ENCODE data around the gene HTR7. TPM values are rescaled to one million over a fixed set of nuclear protein-coding genes. Genes with fewer than 3 reads are reported as not detected.

The HTR7 gene
- total and polyA plus RNA-seq, 2 of the 8 experiments (the other 6 are each of a cell fraction or from before 2014, with no cell fraction given): 22.9 to 24.6 TPM

GRCh38 chr10:90779548-90779947, 78.3 kb downstream of the HTR7 start:
- Histone ChIP-seq H4K20me1 (replicated peaks in 1 of 2; ENCODE audit: control insufficient read depth in 1 of 2, insufficient read depth in 2 of 2, low read length in 2 of 2) (no peaks in the 10 kb centered on the region), H2BK20ac (ENCODE audit: low read length) (no peak overlapping the region), H3K23ac (ENCODE audit: insufficient read length) (no peak overlapping the region), H3K23me2 (ENCODE audit: low read depth, low read length) (no peaks in the 10 kb centered on the region), H3K4ac (replicated peaks; ENCODE audit: insufficient read length, low read depth, low read length) (no peak overlapping the region), H4K5ac (ENCODE audit: insufficient read length, low read depth, low read length) (no peak overlapping the region), H3K79me2 (ENCODE audit: control insufficient read depth in 1 of 2, insufficient read depth in 2 of 2, low read length in 2 of 2) (peaks cover 0 to 73% of the 10 kb centered on the region in 2 experiments; a peak in 2 of 4 replicates), H3K56ac (replicated peaks; ENCODE audit: insufficient read length, low read depth, low read length) (no peak overlapping the region), H4K8ac (ENCODE audit: extremely low read depth, insufficient read depth, low read length) (no peak overlapping the region), H2BK120ac (replicated peaks; ENCODE audit: low read depth, low read length) (no peak overlapping the region), H2AK5ac (ENCODE audit: low read depth, low read length) (no peak overlapping the region), H2BK5ac (ENCODE audit: low read depth, low read length) (no peak overlapping the region), H3K79me1 (ENCODE audit: low read depth, low read length) (no peaks in the 10 kb centered on the region), H3K4me3 (ENCODE audit: extremely low read depth in 1 of 4, insufficient read depth in 2 of 4, low read depth in 3 of 4, low read length in 4 of 4) (no peak overlapping the region), H4K91ac (replicated peaks; ENCODE audit: insufficient read length, low read length) (no peak overlapping the region), H2BK12ac (ENCODE audit: low read depth, low read length) (0 out of 2 replicates have a peak overlapping the region, but pooled peaks have one; percentile 13), H3K9ac (replicated peaks in 1 of 4; ENCODE audit: extremely low read depth in 1 of 4, low read depth in 3 of 4, low read length in 3 of 4) (no peak overlapping the region), H3K9me3 (ENCODE audit: insufficient read depth in 2 of 2, low read depth in 1 of 2, low read length in 1 of 2) (no peaks in the 10 kb centered on the region), H3K4me1 (replicated peaks in 1 of 4; ENCODE audit: control insufficient read depth in 3 of 4, insufficient read depth in 4 of 4, low read length in 3 of 4) (peaks cover 0 to 10% (median 3%) of the 10 kb centered on the region in 4 experiments; a peak in 4 of 7 replicates), H3K4me2 (ENCODE audit: insufficient read depth in 1 of 2, low read depth in 2 of 2, low read length in 2 of 2) (no peak overlapping the region), H3K14ac (ENCODE audit: insufficient read length) (no peak overlapping the region), H3K18ac (ENCODE audit: extremely low read depth, low read length) (no peak overlapping the region), H3K27ac (ENCODE audit: low read depth, low read length) (no peak overlapping the region), H2AFZ (ENCODE audit: low read length) (no peak overlapping the region), H3K27me3 (replicated peaks in 1 of 4; ENCODE audit: control insufficient read depth in 3 of 4, extremely low read depth in 1 of 4, insufficient read depth in 3 of 4, low read length in 3 of 4) (no peaks in the 10 kb centered on the region), H3K36me3 (ENCODE audit: control insufficient read depth in 2 of 4, insufficient read depth in 4 of 4, low read length in 3 of 4) (no peaks in the 10 kb centered on the region), H2BK15ac (ENCODE audit: low read length) (peak overlapping the region; percentile 46; the same call in 1 of the 2 replicates)
- WGBS, 2 experiments (ENCODE audit: extremely low coverage in 1 of 2, insufficient coverage in 1 of 2, insufficient read length in 1 of 2, insufficient replicate concordance in 2 of 2, low coverage in 1 of 2, low lambda C conversion rate in 2 of 2, missing lambda C conversion rate in 1 of 2): 71% methylated on average over 3 of the region's 3 CpGs; no CpG with 5 or more reads in 1 of the 2 experiments
- ChIA-PET CTCF (ENCODE audit: partially characterized antibody) (interaction anchor here (0.6 to 5.7 kb wide), 15 partner anchors 8 to 84 kb away, joined by 3 to 48 read pairs (median 4); no protein-coding TSS in a partner anchor), POLR2A (ENCODE audit: partially characterized antibody) (no interaction called here)
- peak; percentile 94 for FAIRE-seq
- no peak for DNase-seq (ENCODE audit: low read depth in 1 of 2, low spot score in 2 of 2)
- TF ChIP-seq CREB1 (IDR thresholded peaks at IDR 0.05): no peak
- TF ChIP-seq CEBPB (IDR thresholded peaks at IDR 0.05; ENCODE audit: low read depth, low read length): peak; percentile 70; the same call in 1 of the 2 replicates
- TF ChIP-seq RAD21 (IDR thresholded peaks at IDR 0.05 in 1 of 2, conservative IDR thresholded peaks at IDR 0.05 in 1 of 2; ENCODE audit: low read depth in 2 of 2, low read length in 2 of 2): peak; percentile 44 to 62
- no peak for TF ChIP-seq RXRA (IDR thresholded peaks at IDR 0.05; ENCODE audit: insufficient read depth, low read depth, low read length)
- TF ChIP-seq BCL11A (IDR thresholded peaks at IDR 0.05; ENCODE audit: low read depth in 2 of 2, low read length in 2 of 2): no peak
- TF ChIP-seq CTCF (IDR thresholded peaks at IDR 0.05; ENCODE audit: control extremely low read depth in 1 of 3, insufficient read depth in 1 of 3, low read depth in 1 of 3, low read length in 3 of 3): peak in 2 of 3 experiments; percentile 50 to 77; a peak in 3 of 4 replicates
- TF ChIP-seq POU5F1 (IDR thresholded peaks at IDR 0.05; ENCODE audit: low read depth, low read length): no peak
- no peak for TF ChIP-seq KDM4A (IDR thresholded peaks at IDR 0.05; ENCODE audit: low read depth, low read length, severe bottlenecking)
- TF ChIP-seq YY1 (IDR thresholded peaks at IDR 0.05; ENCODE audit: low read depth, low read length): no peak
- no peak for TF ChIP-seq EZH2 (IDR thresholded peaks at IDR 0.05; ENCODE audit: low read depth, low read length, severe bottlenecking)
- TF ChIP-seq ASH2L (IDR thresholded peaks at IDR 0.05; ENCODE audit: low read length): no peak
